ENCODE measurements around the gene MMP2.

DNA sequence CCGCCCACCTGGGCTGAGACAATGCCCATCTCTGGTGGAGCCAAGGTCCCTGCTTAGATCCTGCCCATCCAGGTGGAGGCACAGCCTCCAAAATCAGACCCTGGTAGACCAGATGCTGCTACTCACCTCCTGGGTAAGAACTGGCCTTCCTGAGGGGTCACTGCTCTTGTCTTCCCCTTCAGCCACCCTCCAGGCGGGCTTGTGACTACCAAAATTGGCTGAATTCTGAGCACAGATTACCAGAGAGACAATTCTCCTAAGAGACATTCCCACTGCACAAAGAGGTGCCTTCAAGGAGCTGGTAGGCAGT, 10.9 kb downstream of the MMP2 start:
- TF ChIP-seq POLR2A (IDR thresholded peaks at IDR 0.05; ENCODE audit: low read length) (no peak), GATA1 (IDR thresholded peaks at IDR 0.05; ENCODE audit: low read depth, low read length) (no peak)
